Adipocyte (in vitro differentiated cells): ENCODE measurements around the gene PTPRF.
A peak's percentile ranks its signal among the peaks of the same experiment; 100 is the strongest.
"Not testable (repeated sequence)": the region's sequence is repeated elsewhere in the genome, so short reads cannot be mapped to it uniquely, and the experiment has no call there.

Experiments
- DNase-seq: peaks from one replicate; pipeline ENCODE4 v3.0.0-alpha.2; 2015; ENCODE audit warnings: low read depth
- H3K27me3 ChIP-seq: replicated peaks from 2 replicates; pipeline ENCODE4 v1.7.0; 2013; ENCODE audit warnings: mild to moderate bottlenecking, low read length, moderate library complexity; ENCODE audit not compliant: control insufficient read depth, insufficient read depth
- H3K36me3 ChIP-seq: 2 replicates; pipeline ENCODE4 v1.7.0; 2013; ENCODE audit warnings: low read length, mild to moderate bottlenecking, moderate library complexity; ENCODE audit not compliant: control insufficient read depth, insufficient read depth, severe bottlenecking
- H3K4me1 ChIP-seq: 2 replicates; pipeline ENCODE4 v1.7.0; 2013; ENCODE audit warnings: mild to moderate bottlenecking, low read length, moderate library complexity; ENCODE audit not compliant: control insufficient read depth, insufficient read depth
- H3K4me3 ChIP-seq: 2 replicates; pipeline ENCODE4 v1.7.0; 2013; ENCODE audit warnings: mild to moderate bottlenecking, low read length, moderate library complexity
- H3K9ac ChIP-seq: 2 replicates; pipeline ENCODE4 v1.7.0; 2013; ENCODE audit warnings: mild to moderate bottlenecking, low read length, moderate library complexity
- H3K9me3 ChIP-seq: 2 replicates; pipeline ENCODE4 v1.7.0; 2013; ENCODE audit warnings: mild to moderate bottlenecking, low read length, moderate library complexity; ENCODE audit not compliant: control insufficient read depth

PTPRF gene

DNA sequence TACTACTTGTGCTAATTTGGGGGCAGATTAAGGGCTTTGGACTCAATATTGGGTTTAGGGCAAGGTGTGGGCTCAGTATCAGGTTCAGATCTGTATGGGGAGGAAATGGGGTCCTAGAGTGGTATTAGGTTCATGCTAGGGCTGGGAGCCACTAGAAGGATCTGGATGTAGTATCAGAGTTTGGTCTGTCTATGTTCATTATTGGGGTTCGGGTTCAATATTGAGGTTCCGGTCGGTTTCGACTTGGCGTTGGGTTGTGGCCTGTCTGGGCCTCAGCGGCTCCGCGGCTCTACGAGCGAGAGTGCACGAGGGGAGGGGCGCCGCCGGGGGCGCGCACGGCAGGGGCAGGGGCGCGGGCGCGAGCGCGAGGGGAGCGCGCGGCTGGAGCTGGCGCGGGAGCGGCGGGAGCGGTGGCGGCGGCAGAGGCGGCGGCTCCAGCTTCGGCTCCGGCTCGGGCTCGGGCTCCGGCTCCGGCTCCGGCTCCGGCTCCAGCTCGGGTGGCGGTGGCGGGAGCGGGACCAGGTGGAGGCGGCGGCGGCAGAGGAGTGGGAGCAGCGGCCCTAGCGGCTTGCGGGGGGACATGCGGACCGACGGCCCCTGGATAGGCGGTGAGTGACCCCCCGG is at the start of gene PTPRF:
PTPRF (plus strand) TSS at position 401 of the 624 bp plus-strand sequence. CDS start 14,193 bp downstream, outside the sequence.
- Histone ChIP-seq H3K9me3 (no peaks in the 10 kb centered on the region), H3K9ac (peak within 1 kb of the TSS; percentile 89), H3K4me3 (peak within 1 kb of the TSS; percentile 85), H3K27me3 (no peaks in the 10 kb centered on the region), H3K36me3 (no peaks in the 10 kb centered on the region), H3K4me1 (peaks cover 13% of the 10 kb centered on the region)
- DNase-seq: peak; percentile 86

DNA sequence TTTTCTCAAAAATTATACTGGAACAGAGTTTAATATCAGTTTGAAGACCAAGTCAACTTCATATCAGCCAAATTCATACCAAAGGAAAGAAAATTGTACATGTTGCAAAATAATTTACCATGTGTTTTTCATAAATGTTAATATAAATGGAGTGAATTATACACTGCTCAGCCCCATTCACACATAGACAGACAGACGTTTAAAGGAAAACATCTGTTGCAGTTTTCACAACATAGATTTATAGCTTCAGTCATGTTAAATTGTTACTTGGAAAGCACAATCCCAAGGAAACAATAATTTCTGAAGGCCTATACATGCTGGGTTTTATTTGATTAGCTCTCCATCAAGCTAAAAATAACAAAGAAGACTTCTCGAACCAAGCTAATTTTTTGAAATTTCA is 49.2 kb upstream of the PTPRF start:
- Histone ChIP-seq H3K27me3 (no peaks in the 10 kb centered on the region), H3K4me3 (no peak overlapping the region), H3K9me3 (no peaks in the 10 kb centered on the region)

DNA sequence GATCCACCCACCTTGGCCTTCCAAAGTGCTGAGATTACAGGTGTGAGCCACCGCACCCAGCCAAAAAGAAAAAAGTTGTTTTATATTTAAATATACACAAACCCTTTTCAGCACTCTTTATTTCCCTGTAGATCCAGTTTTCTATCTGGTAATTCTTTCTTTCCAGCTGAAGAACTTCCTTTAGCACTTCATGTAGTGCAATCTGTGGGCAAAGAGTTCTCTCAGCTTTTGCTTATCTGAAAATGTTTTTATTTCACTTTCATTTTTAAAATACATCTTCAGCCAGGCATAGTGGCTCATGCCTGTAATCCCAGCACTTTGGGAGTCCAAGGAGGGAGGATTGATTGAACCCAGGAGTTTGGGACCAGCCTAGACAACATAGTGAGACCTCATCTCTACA is 48.5 kb upstream of the PTPRF start:
- no peak for DNase-seq
- Histone ChIP-seq H3K9me3 (no peaks in the 10 kb centered on the region), H3K4me1 (no peaks in the 10 kb centered on the region), H3K36me3 (no peaks in the 10 kb centered on the region), H3K9ac (no peak overlapping the region), H3K4me3 (no peak overlapping the region), H3K27me3 (no peaks in the 10 kb centered on the region)

More for the DNA sequence above, 49.2 kb upstream of the PTPRF start:
- H3K4me1 ChIP-seq: no peaks in the 10 kb centered on the region
- H3K9ac ChIP-seq: no peak overlapping the region
- peak; percentile 53 for DNase-seq
- H3K36me3 ChIP-seq: no peaks in the 10 kb centered on the region

DNA sequence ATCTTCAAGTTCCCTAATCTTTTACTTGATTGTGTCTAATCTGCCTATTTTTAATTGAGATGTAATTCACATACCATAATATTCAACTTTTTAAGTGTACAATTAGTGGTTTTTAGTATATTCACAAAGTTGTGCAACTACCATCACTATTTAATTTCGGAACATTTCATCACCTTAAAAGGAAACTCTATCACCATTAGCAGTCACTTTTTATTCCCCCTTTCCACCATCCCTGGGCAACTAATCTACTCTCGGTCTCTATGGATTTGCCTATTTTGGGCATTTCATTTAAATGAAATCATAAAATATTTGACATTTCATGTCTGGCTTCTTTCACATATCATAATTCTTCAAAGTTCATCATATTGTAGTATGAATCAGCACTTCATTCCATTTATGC is 46.3 kb upstream of the PTPRF start:
- H3K9ac ChIP-seq: no peak overlapping the region
- H3K27me3 ChIP-seq: no peaks in the 10 kb centered on the region
- DNase-seq: no peak
- no peaks in the 10 kb centered on the region for H3K4me1 ChIP-seq
- no peaks in the 10 kb centered on the region for H3K36me3 ChIP-seq
- H3K4me3 ChIP-seq: no peak overlapping the region
- H3K9me3 ChIP-seq: peaks cover 11% of the 10 kb centered on the region

DNA sequence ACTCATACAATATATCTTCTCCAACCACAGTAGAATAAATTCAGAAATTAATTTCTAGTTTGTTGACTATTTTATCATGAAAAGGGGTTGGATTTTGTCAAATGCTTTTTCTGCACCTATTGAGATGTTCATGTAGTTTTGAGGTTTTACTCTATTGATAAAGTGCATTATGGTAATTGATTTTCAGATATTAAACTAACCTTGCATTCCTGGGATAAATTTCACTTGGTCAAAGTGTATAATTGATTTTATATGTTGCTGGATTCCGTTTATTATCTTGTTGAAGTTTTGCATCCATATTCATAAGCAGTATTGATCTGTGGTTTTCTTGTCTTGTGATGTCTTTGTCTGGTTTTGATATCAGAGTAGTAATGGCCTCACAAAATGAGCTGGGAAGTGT is 42.5 kb upstream of the PTPRF start:
- H3K4me3 ChIP-seq: no peak overlapping the region

DNA sequence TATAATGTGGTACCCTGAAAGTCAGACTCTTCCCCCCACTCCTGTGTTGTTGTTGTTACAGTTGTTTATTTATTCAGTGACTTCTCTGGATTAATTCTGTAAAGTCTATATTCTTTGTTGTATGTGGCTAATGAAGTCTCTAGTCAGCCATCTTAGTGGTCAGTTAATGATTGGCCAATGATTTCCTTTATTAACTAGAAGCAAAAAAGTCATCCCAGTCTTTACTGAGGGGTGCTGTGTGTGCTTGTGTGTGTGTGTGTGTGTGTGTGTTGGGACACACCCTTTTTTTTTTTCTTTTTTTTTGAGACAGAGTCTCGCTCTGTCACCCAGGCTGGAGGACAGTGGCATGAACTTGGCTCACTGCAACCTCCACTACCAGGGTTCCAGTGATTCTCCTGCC is 39.6 kb upstream of the PTPRF start:
- no peaks in the 10 kb centered on the region for H3K27me3 ChIP-seq
- H3K4me3 ChIP-seq: no peak overlapping the region
- no peaks in the 10 kb centered on the region for H3K36me3 ChIP-seq
- no peak for DNase-seq
- peaks cover 20% of the 10 kb centered on the region for H3K4me1 ChIP-seq
- no peak overlapping the region for H3K9ac ChIP-seq
- peaks cover 21% of the 10 kb centered on the region for H3K9me3 ChIP-seq

More for the DNA sequence above, 42.5 kb upstream of the PTPRF start:
- no peak for DNase-seq
- Histone ChIP-seq H3K9ac (no peak overlapping the region), H3K27me3 (no peaks in the 10 kb centered on the region), H3K4me1 (peaks cover 7% of the 10 kb centered on the region), H3K9me3 (peaks cover 21% of the 10 kb centered on the region), H3K36me3 (no peaks in the 10 kb centered on the region)

DNA sequence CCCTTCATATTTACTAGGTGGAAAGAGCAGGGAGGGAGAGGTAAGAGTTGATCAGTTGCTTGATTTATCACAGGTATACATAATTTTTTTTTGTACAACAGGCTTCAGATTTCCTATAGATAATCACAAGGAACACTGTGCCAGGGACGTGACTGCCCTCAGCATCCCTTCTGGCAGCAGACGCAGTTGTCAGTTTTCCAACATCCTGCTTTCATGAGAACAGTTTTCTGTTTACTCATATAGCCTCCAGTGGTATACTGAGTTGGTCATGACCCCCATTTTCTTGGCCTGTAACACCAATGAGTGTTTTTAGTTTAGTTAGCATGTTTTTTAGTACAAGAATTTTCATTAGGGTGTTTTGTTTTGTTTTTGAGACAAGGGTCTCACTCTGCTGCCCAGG is 37.9 kb upstream of the PTPRF start:
- Histone ChIP-seq H3K9ac (no peak overlapping the region), H3K4me1 (peaks cover 20% of the 10 kb centered on the region), H3K4me3 (no peak overlapping the region), H3K27me3 (no peaks in the 10 kb centered on the region), H3K9me3 (peaks cover 19% of the 10 kb centered on the region), H3K36me3 (no peaks in the 10 kb centered on the region)
- DNase-seq: peak; percentile 55

DNA sequence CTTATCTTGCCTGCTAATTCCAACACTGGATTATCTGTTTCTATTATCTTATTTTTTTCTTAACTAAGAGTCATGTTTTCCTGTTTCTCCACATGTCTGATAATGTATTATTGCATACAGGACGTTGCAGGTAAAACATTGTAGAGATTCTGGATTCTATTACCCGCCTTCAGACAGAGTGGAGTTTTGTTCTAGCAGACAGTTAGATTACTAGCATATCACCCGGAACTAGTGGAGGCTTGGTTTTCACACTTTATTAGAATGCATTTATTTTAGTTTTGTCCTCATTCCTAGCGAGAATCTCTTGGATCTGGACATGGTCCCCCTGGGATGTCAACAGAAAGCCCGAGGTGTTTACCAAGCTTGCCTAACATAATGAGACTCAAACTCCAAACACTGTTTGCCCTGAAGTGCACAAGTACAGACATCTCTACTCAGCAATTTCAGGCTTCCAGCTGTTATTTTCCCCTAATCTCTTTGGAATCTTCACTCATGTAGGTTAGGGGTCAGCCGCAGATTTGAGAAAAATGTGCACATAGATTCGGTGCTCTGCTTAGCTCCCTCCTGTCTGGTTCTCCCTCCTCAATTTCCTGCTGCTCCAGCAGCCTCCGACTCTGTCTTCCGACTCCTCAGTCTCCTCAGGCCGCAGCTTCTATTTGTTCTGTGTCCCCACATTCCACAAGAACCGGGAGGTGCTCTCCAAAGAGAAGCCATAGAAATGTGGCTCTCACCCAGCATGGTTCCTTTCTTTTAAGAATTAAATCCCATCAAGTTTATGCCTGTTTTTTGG is 36.8 kb upstream of the PTPRF start:
- no peaks in the 10 kb centered on the region for H3K36me3 ChIP-seq
- H3K9me3 ChIP-seq: peaks cover 10% of the 10 kb centered on the region
- peaks cover 20% of the 10 kb centered on the region for H3K4me1 ChIP-seq
- DNase-seq: peak; percentile 17
- H3K9ac ChIP-seq: peak overlapping the region; percentile 45
- no peaks in the 10 kb centered on the region for H3K27me3 ChIP-seq
- peak overlapping the region; percentile 14 for H3K4me3 ChIP-seq

DNA sequence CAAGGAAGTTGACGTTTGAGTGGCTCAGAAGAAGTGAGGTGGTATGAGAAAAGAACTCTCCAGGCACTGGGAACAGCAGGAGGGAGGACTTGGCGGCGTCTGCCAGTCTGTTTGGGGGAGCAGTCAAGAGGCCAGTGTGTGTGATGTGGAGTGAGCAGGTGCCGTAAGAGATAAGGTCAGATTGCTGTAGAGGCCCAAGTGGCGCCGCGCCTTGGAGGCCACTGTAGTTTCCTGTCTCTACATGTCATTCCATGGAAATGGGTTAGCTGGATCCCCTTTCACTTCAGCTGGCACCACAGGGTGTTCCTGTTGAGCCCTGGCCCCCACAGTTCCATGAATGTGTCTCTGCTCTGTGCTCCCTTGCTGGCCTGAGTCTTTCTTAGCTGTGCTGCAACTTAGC is 35.5 kb upstream of the PTPRF start:
- Histone ChIP-seq H3K4me3 (no peak overlapping the region), H3K9me3 (peaks cover 6% of the 10 kb centered on the region), H3K36me3 (no peaks in the 10 kb centered on the region), H3K9ac (no peak overlapping the region), H3K4me1 (peaks cover 20% of the 10 kb centered on the region), H3K27me3 (no peaks in the 10 kb centered on the region)
- DNase-seq: no peak

DNA sequence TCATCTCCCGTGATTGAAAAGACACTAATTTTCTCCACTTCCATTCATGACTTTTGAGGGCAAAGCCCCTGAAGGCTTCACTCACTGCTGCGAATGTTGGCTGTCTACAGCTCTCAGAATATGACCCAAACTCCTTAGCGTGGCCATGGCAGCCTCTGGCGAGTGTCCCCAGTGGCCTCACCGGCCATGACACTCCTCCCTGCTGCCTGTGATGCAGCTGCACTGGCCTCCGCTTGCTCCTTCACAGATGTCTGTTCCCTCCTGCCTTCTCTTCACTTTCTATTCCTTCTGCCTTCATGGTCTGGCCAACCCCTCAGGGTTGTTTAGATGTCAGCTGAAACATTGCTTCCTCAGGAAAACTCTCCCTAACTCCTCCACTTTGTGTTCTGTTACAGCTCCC is 30.8 kb upstream of the PTPRF start:
- no peaks in the 10 kb centered on the region for H3K4me1 ChIP-seq
- H3K4me3 ChIP-seq: no peak overlapping the region
- no peaks in the 10 kb centered on the region for H3K36me3 ChIP-seq
- H3K27me3 ChIP-seq: peaks cover 10% of the 10 kb centered on the region
- no peak overlapping the region for H3K9ac ChIP-seq
- DNase-seq: no peak
- H3K9me3 ChIP-seq: no peaks in the 10 kb centered on the region

DNA sequence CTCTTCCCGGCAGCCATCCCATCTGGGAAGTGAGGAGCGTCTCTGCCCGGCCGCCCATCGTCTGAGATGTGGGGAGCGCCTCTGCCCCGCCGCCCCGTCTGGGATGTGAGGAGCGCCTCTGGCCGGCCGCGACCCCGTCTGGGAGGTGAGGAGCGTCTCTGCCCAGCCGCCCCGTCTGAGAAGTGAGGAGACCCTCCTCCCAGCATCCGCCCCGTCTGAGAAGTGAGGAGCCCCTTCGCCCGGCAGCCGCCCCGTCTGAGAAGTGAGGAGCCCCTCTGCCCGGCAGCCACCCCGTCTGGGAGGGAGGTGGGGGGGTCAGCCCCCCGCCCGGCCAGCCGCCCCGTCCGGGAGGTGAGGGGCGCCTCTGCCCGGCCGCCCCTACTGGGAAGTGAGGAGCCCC is 28.9 kb upstream of the PTPRF start:
- H3K27me3 ChIP-seq: peaks cover 14% of the 10 kb centered on the region
- H3K36me3 ChIP-seq, H3K9me3 ChIP-seq, H3K4me1 ChIP-seq, H3K4me3 ChIP-seq, H3K9ac ChIP-seq, DNase-seq: not testable (repeated sequence)
